HepG2 (cell line): ENCODE data around the gene CNP. TPM values are rescaled to one million over a fixed set of nuclear protein-coding genes. Genes with fewer than 3 reads are reported as not detected.

Source experiments
- CHD2 ChIP-seq: IDR thresholded peaks from 2 replicates; pipeline ENCODE4 v1.6.1; 2011; ENCODE audit warnings: low read depth, low read length, improper control_type of control experiment
- GABPA ChIP-seq, 2 experiments: IDR thresholded peaks; 2 replicates each; pipeline ENCODE4 v1.6.1; 2011 to 2016; ENCODE audit warnings: low read depth in 2 of 2, low read length in 1 of 2, missing biosample characterization in 1 of 2, missing genetic modification characterization in 1 of 2
- KDM5A ChIP-seq: fragments of 200-600 bp; sonication (generic); IDR thresholded peaks from 2 replicates; pipeline ENCODE4 v1.7.0; 2018; ENCODE audit warnings: antibody characterized with exemption, mild to moderate bottlenecking, low read length, borderline replicate concordance
- MBD4 ChIP-seq: IDR thresholded peaks from 2 replicates; pipeline ENCODE4 v1.6.1; 2012; ENCODE audit warnings: low read length, inconsistent platforms, borderline replicate concordance
- NKX3-1 ChIP-seq: sonication (generic); formaldehyde crosslinking; IDR thresholded peaks from 2 replicates; pipeline ENCODE4 v1.5.0; 2020; ENCODE audit warnings: missing genetic modification reagents
- TFDP2 ChIP-seq: sonication (generic); formaldehyde crosslinking; IDR thresholded peaks from 2 replicates; pipeline ENCODE4 v1.4.0; 2020; ENCODE audit warnings: missing genetic modification reagents
- ZBTB40 ChIP-seq, 2 experiments: fragments of 450-650 bp in 1 of 2; sonication (generic) in 1 of 2; formaldehyde crosslinking in 1 of 2; IDR thresholded peaks; 2 replicates each; pipeline versions ENCODE4 v1.6.1 to v1.8.0; 2016 to 2022; ENCODE audit warnings: antibody characterized with exemption in 1 of 2, mild to moderate bottlenecking in 1 of 2, missing genetic modification reagents in 1 of 2
- ZNF142 ChIP-seq: sonication (generic); formaldehyde crosslinking; IDR thresholded peaks from 2 replicates; pipeline ENCODE4 v1.4.0; 2020; ENCODE audit warnings: missing genetic modification reagents
- ZNF83 ChIP-seq: sonication (generic); formaldehyde crosslinking; IDR thresholded peaks from 2 replicates; pipeline ENCODE4 v1.4.0; 2020; ENCODE audit warnings: missing genetic modification reagents, mild to moderate bottlenecking, borderline replicate concordance
- polyA plus RNA-seq, 8 experiments: library from polyadenylated mRNA; depleted of rRNA in 3 of 8; stranded (reverse) in 7 of 8; unstranded in 1 of 8; fragments of >200 nt; fragmentation: Illumina TruSeq in 4 of 8; extraction: Trizol in 4 of 8; gene quantifications; 2 replicates each; pipeline versions ENCODE4 v1.2.1 to v1.2.3, GENCODE V29; 2011 to 2016; ENCODE audit warnings: low read depth in 4 of 8, missing spikeins in 1 of 8, mixed read lengths in 1 of 8; ENCODE audit not compliant: insufficient read depth in 1 of 8
- total RNA-seq, 5 experiments: library from RNA; depleted of rRNA; stranded (reverse); fragments of >200 nt; fragmentation: Illumina TruSeq; extraction: Trizol; gene quantifications; 2 replicates each; pipeline ENCODE4 v1.2.3, GENCODE V29; 2016; ENCODE audit warnings: low read depth in 1 of 5

CNP gene
- total and polyA plus RNA-seq, 2 of the 13 experiments (the other 11 are each of a cell fraction or from before 2014, with no cell fraction given): 97.2 to 161 TPM

GRCh38 chr17:41959336-41960095 lies 7.1 kb upstream of the CNP start (continued):
- TF ChIP-seq ZNF142 (no peak), GABPA (IDR thresholded peaks at IDR 0.05; ENCODE audit: low read depth, low read length) (no peak), GABPA (CRISPR knock-in tag; IDR thresholded peaks at IDR 0.05; ENCODE audit: low read depth) (no peak), ZNF83 (no peak), ZBTB40 (IDR thresholded peaks at IDR 0.05) (no peak), ZBTB40 (CRISPR knock-in tag; IDR thresholded peaks at IDR 0.05) (0 out of 2 replicates have a peak, but pooled peaks have one; percentile 56), KDM5A (no peak), TFDP2 (CRISPR knock-in tag) (no peak), NKX3-1 (CRISPR knock-in tag) (no peak), CHD2 (no peak), MBD4 (no peak)
